LNCaP clone FGC (cell line): ENCODE measurements around the gene ZNF862.
A peak's percentile ranks its signal among the peaks of the same experiment; 100 is the strongest.
"Not testable (repeated sequence)": the region's sequence is repeated elsewhere in the genome, so short reads cannot be mapped to it uniquely, and the experiment has no call there.

Experiments used
- DNase-seq: peaks from one replicate; pipeline ENCODE4 v3.0.0-alpha.2; 2011; ENCODE audit warnings: low read depth
- H3K4me3 ChIP-seq: 2 replicates; pipeline ENCODE4 v1.5.1; 2011; ENCODE audit warnings: mild to moderate bottlenecking, low read depth, low read length, control low read depth
- CTCF ChIP-seq: IDR thresholded peaks from 2 replicates; pipeline ENCODE4 v1.5.1; 2012; ENCODE audit warnings: mild to moderate bottlenecking; ENCODE audit not compliant: control insufficient read depth, insufficient read depth; ENCODE audit errors: extremely low read depth

ZNF862 gene

GRCh38 chr7:149883452-149883861 is 45.3 kb downstream of the ZNF862 start:
- no peak overlapping the region for H3K4me3 ChIP-seq
- TF ChIP-seq CTCF: peak; percentile 88
- DNase-seq: peak; percentile 46

GRCh38 chr7:149884016-149884415 is 45.8 kb downstream of the ZNF862 start:
- no peak for TF ChIP-seq CTCF
- peak; percentile 63 for DNase-seq
- H3K4me3 ChIP-seq: no peak overlapping the region

- no peak for DNase-seq
- no peak for TF ChIP-seq CTCF
- no peak overlapping the region for H3K4me3 ChIP-seq
Observed at GRCh38 chr7:149884541-149884940, 46.4 kb downstream of the ZNF862 start.

- no peak for TF ChIP-seq CTCF
- H3K4me3 ChIP-seq: no peak overlapping the region
- DNase-seq: no peak
Observed at GRCh38 chr7:149885191-149886017, 47.2 kb downstream of the ZNF862 start.

- no peak for TF ChIP-seq CTCF
- H3K4me3 ChIP-seq: no peak overlapping the region
- DNase-seq: no peak
Observed at GRCh38 chr7:149886018-149886415, 47.8 kb downstream of the ZNF862 start.

- DNase-seq: no peak
- H3K4me3 ChIP-seq: no peak overlapping the region
- TF ChIP-seq CTCF: no peak
Observed at GRCh38 chr7:149887311-149887710, 49.1 kb downstream of the ZNF862 start.

- DNase-seq, H3K4me3 ChIP-seq: not testable (repeated sequence)
Observed at GRCh38 chr7:149890715-149891114, 52.5 kb downstream of the ZNF862 start.

- H3K4me3 ChIP-seq, DNase-seq: not testable (repeated sequence)
Observed at GRCh38 chr7:149894957-149895356, 56.8 kb downstream of the ZNF862 start.

- not testable (repeated sequence) for H3K4me3 ChIP-seq, DNase-seq
Observed at GRCh38 chr7:149907776-149908376, 69.7 kb downstream of the ZNF862 start.

- not testable (repeated sequence) for DNase-seq, H3K4me3 ChIP-seq
Observed at GRCh38 chr7:149910219-149910618, 72.0 kb downstream of the ZNF862 start.

GRCh38 chr7:149912126-149912525 is 74.0 kb downstream of the ZNF862 start:
- DNase-seq, H3K4me3 ChIP-seq: not testable (repeated sequence)
